SK-N-SH treated with all-trans-retinoic acid at 6 μM for 48 hours (cell line): ENCODE data around the gene ITGB7.

Source experiments
- ATAC-seq: fragments of 200-7000 bp; cut with Tn5 transposase; 3 replicates; pipeline ENCODE4 v1.9.1; 2020; ENCODE audit warnings: mild to moderate bottlenecking, moderate library complexity
- CREB5 ChIP-seq: fragments of 250-450 bp; sonication (Bioruptor Pico); IDR thresholded peaks from 2 replicates; pipeline ENCODE4 v1.5.1; 2020; ENCODE audit warnings: low read depth, mild to moderate bottlenecking, moderate library complexity
- CSDC2 ChIP-seq: fragments of 250-450 bp; sonication (Bioruptor Pico); IDR thresholded peaks from 2 replicates; pipeline ENCODE4 v1.5.0; 2020; ENCODE audit warnings: mild to moderate bottlenecking, moderate library complexity
- ESRRG ChIP-seq: fragments of 250-450 bp; sonication (Bioruptor Pico); IDR thresholded peaks from 2 replicates; pipeline ENCODE4 v1.6.1; 2021; ENCODE audit warnings: mild to moderate bottlenecking
- GLIS3 ChIP-seq: fragments of 250-450 bp; sonication (Bioruptor Pico); IDR thresholded peaks from 2 replicates; pipeline ENCODE4 v1.5.0; 2020; ENCODE audit warnings: mild to moderate bottlenecking, moderate library complexity
- OSR1 ChIP-seq: fragments of 250-450 bp; sonication (Bioruptor Pico); IDR thresholded peaks from 2 replicates; pipeline ENCODE4 v1.8.0; 2022; ENCODE audit warnings: moderate library complexity, mild to moderate bottlenecking, inconsistent platforms
- PATZ1 ChIP-seq: fragments of 250-450 bp; sonication (Bioruptor Pico); IDR thresholded peaks from 2 replicates; pipeline ENCODE4 v1.8.0; 2020; ENCODE audit warnings: mild to moderate bottlenecking, moderate library complexity, borderline replicate concordance
- PPARA ChIP-seq: fragments of 250-450 bp; sonication (Bioruptor Pico); IDR thresholded peaks from 2 replicates; pipeline ENCODE4 v1.5.0; 2020; ENCODE audit warnings: mild to moderate bottlenecking, borderline replicate concordance
- RARB ChIP-seq: fragments of 250-450 bp; sonication (Bioruptor Pico); IDR thresholded peaks from 2 replicates; pipeline ENCODE4 v1.8.0; 2021; ENCODE audit warnings: mild to moderate bottlenecking, moderate library complexity
- SNAI2 ChIP-seq: fragments of 250-450 bp; sonication (Bioruptor Pico); IDR thresholded peaks from 2 replicates; pipeline ENCODE4 v1.5.0; 2020; ENCODE audit warnings: mild to moderate bottlenecking, moderate library complexity
- TCF4 ChIP-seq: fragments of 250-450 bp; sonication (Bioruptor Pico); IDR thresholded peaks from 2 replicates; pipeline ENCODE4 v1.8.0; 2021; ENCODE audit warnings: mild to moderate bottlenecking, moderate library complexity, borderline replicate concordance
- TSHZ2 ChIP-seq: fragments of 250-450 bp; sonication (Bioruptor Pico); IDR thresholded peaks from 2 replicates; pipeline ENCODE4 v1.5.0; 2020; ENCODE audit warnings: mild to moderate bottlenecking, moderate library complexity
- ZC3H10 ChIP-seq: fragments of 250-450 bp; sonication (Bioruptor Pico); IDR thresholded peaks from 2 replicates; pipeline ENCODE4 v1.5.1; 2021; ENCODE audit warnings: mild to moderate bottlenecking, moderate library complexity
- ZFP3 ChIP-seq: fragments of 250-450 bp; sonication (Bioruptor Pico); IDR thresholded peaks from 2 replicates; pipeline ENCODE4 v1.5.0; 2020; ENCODE audit warnings: mild to moderate bottlenecking, moderate library complexity
- ZFP30 ChIP-seq: fragments of 450-650 bp; formaldehyde crosslinking; IDR thresholded peaks from 2 replicates; pipeline ENCODE4 v1.5.0; 2022; ENCODE audit warnings: mild to moderate bottlenecking, moderate library complexity
- ZNF565 ChIP-seq: fragments of 450-650 bp; formaldehyde crosslinking; conservative IDR thresholded peaks from 2 replicates; pipeline ENCODE4 v1.5.0; 2020; ENCODE audit warnings: low read depth, mild to moderate bottlenecking, moderate library complexity
- ZNF70 ChIP-seq: fragments of 450-650 bp; formaldehyde crosslinking; IDR thresholded peaks from 2 replicates; pipeline ENCODE4 v1.5.0; 2020; ENCODE audit warnings: mild to moderate bottlenecking, moderate library complexity
- ZNF8 ChIP-seq: fragments of 450-650 bp; formaldehyde crosslinking; IDR thresholded peaks from 2 replicates; pipeline ENCODE4 v1.5.0; 2020; ENCODE audit warnings: mild to moderate bottlenecking, moderate library complexity

ITGB7 gene

GRCh38 chr12:53224061-53224896, 17.2 kb upstream of the ITGB7 start:
- ATAC-seq = 0 out of 3 replicates have a peak, but pooled peaks have one; percentile 1
- TF ChIP-seq RARB (CRISPR knock-in tag) (no peak), TCF4 (CRISPR knock-in tag) (no peak), ZNF8 (CRISPR knock-in tag) (no peak), ZNF70 (peak; percentile 77), PPARA (CRISPR knock-in tag) (no peak), CSDC2 (CRISPR knock-in tag) (no peak), ZFP30 (CRISPR knock-in tag) (no peak)

- ATAC-seq = peak; percentile 12
Observed at GRCh38 chr12:53223389-53224060, 16.5 kb upstream of the ITGB7 start.

GRCh38 chr12:53222806-53223261, 15.8 kb upstream of the ITGB7 start:
- no peak for TF ChIP-seq RARB (CRISPR knock-in tag)
- TF ChIP-seq CREB5 (CRISPR knock-in tag) = no peak
- TF ChIP-seq PATZ1 (CRISPR knock-in tag) = no peak
- no peak for TF ChIP-seq ZC3H10 (CRISPR knock-in tag)
- no peak for TF ChIP-seq CSDC2 (CRISPR knock-in tag)
- TF ChIP-seq ZNF565 = no peak
- TF ChIP-seq GLIS3 = no peak
- TF ChIP-seq SNAI2 = no peak
- TF ChIP-seq TCF4 (CRISPR knock-in tag) = no peak
- no peak for TF ChIP-seq OSR1 (CRISPR knock-in tag)
- TF ChIP-seq ZFP30 (CRISPR knock-in tag) = no peak
- no peak for TF ChIP-seq TSHZ2
- TF ChIP-seq PPARA (CRISPR knock-in tag) = no peak
- TF ChIP-seq ZFP3 = no peak
- no peak for TF ChIP-seq ESRRG
- peak; percentile 8; the same call in 2 of the 3 replicates for ATAC-seq

More at GRCh38 chr12:53223389-53224060, 16.5 kb upstream of the ITGB7 start:
- TF ChIP-seq CSDC2 (CRISPR knock-in tag) (no peak), PATZ1 (CRISPR knock-in tag) (peak; percentile 82; the same call in 1 of the 2 replicates)
- TF ChIP-seq, all 23 proteins: peak for 1

- TF ChIP-seq TCF4 (CRISPR knock-in tag) (peak; percentile 52; the same call in 1 of the 2 replicates), SNAI2 (no peak), ZFP3 (no peak), ZNF8 (CRISPR knock-in tag) (no peak), RARB (CRISPR knock-in tag) (no peak)
- ATAC-seq = no peak; the same call in 2 of the 3 replicates
Observed at GRCh38 chr12:53222170-53222721, 15.2 kb upstream of the ITGB7 start.
